ENCODE data around the gene MELTF. TPM values are rescaled to one million over a fixed set of nuclear protein-coding genes. Genes with fewer than 3 reads are reported as not detected.

MELTF gene
- total and polyA plus RNA-seq, 2 of the 13 experiments (the other 11 are each of a cell fraction or from before 2014, with no cell fraction given) = 3.2 to 7.5 TPM

DNA sequence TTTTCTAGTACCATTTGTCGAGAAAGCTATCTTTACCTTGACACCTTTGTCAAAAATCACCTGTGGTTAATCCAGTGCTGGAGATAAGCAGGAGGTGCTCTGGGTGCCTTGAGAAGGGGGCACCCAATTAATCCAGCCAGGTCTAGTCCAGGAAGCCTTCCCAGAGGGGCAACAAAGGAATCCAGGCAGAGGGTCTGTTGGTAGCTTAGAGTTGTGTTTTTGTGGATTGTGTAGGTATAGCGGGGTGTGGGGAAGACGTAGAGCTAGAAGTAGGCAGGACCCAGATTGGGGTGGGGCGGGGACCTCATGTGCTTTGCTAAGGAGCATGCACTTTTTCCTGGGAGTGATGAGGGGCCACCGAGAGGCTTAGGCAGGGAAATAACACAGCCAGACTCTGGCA is 55.0 kb downstream of the MELTF start:
- Histone ChIP-seq H3K9ac (ENCODE audit: insufficient read depth, low read depth, low read length) (no peak overlapping the region), H4K20me1 (ENCODE audit: insufficient read depth, low read length) (no peaks in the 10 kb centered on the region), H3K4me2 (ENCODE audit: low read depth, low read length) (no peak overlapping the region), H3K4me3 (replicated peaks in 1 of 3; ENCODE audit: insufficient read depth in 1 of 3, low read depth in 2 of 3, low read length in 3 of 3) (no peak overlapping the region), H3K4me1 (ENCODE audit: insufficient read depth, low read length) (peaks cover 51% of the 10 kb centered on the region), H3K79me2 (ENCODE audit: insufficient read depth, low read length) (no peaks in the 10 kb centered on the region), H3K27me3 (ENCODE audit: control insufficient read depth in 1 of 2, insufficient read depth in 2 of 2, low read length in 2 of 2) (no peaks in the 10 kb centered on the region), H2AFZ (ENCODE audit: low read length) (no peak overlapping the region), H3K27ac (ENCODE audit: extremely low read length, insufficient read depth, low read length) (no peak overlapping the region), H3K9me3 (ENCODE audit: low read length) (no peaks in the 10 kb centered on the region), H3K36me3 (replicated peaks in 1 of 2; ENCODE audit: control insufficient read depth in 1 of 2, insufficient read depth in 2 of 2, low read length in 2 of 2) (no peaks in the 10 kb centered on the region)
- ChIA-PET CTCF (ENCODE audit: low intra/inter-chr PET ratio, low total read pairs) (no interaction called here), POLR2A (no interaction called here)
- in situ Hi-C loops (cut with HindIII; ENCODE audit: extremely low pct_ligation_motif_present, low pct_unique_long_range_greater_than_20kb) (loop anchor here (5.0 to 25.0 kb wide), 2 partner anchors 58 to 538 kb away; no protein-coding TSS in a partner anchor), intact Hi-C loops (cut with micrococcal nuclease; ENCODE audit: unreplicated experiment) (loop anchor here (10.0 kb wide), 1 partner anchor 210 kb away; no protein-coding TSS in a partner anchor)
- BruUV-seq (replicated peaks) = no TSS peak
- ATAC-seq = no peak
- TF ChIP-seq E2F1 (CRISPR knock-in tag; IDR thresholded peaks at IDR 0.05) (no peak), ZNF737 (CRISPR knock-in tag; IDR thresholded peaks at IDR 0.05; ENCODE audit: borderline replicate concordance) (no peak), ZNF20 (CRISPR knock-in tag; IDR thresholded peaks at IDR 0.05) (no peak), ZNF7 (CRISPR knock-in tag; IDR thresholded peaks at IDR 0.05) (no peak), ZNF850 (CRISPR knock-in tag; conservative IDR thresholded peaks at IDR 0.05) (no peak), MTERF4 (CRISPR knock-in tag; IDR thresholded peaks at IDR 0.05) (no peak), ZKSCAN5 (CRISPR knock-in tag; IDR thresholded peaks at IDR 0.05) (no peak), HDAC1 (CRISPR knock-in tag; IDR thresholded peaks at IDR 0.05) (no peak), HNRNPK (IDR thresholded peaks at IDR 0.05; ENCODE audit: low read depth, low read length, poor library complexity, severe bottlenecking) (no peak), ZNF549 (CRISPR knock-in tag; IDR thresholded peaks at IDR 0.05) (no peak), ZBTB46 (CRISPR knock-in tag; IDR thresholded peaks at IDR 0.05; ENCODE audit: borderline replicate concordance) (no peak), REST (IDR thresholded peaks at IDR 0.05; ENCODE audit: borderline replicate concordance in 1 of 2, low read depth in 1 of 2, low read length in 2 of 2) (no peak), ZNF430 (CRISPR knock-in tag; IDR thresholded peaks at IDR 0.05) (no peak), MBD4 (IDR thresholded peaks at IDR 0.05; ENCODE audit: borderline replicate concordance, low read length) (no peak)
- no peak for DNase-seq (ENCODE audit: low spot score)
- WGBS (ENCODE audit: low lambda C conversion rate) = 93% methylated on average over 5 of the region's 5 CpGs
- no peak for FAIRE-seq

All from HepG2 (cell line).